ENCODE measurements around the gene CELF4. TPM values are rescaled to one million over a fixed set of nuclear protein-coding genes. Genes with fewer than 3 reads are reported as not detected.

CELF4 gene
- total RNA-seq, 1 donor from 2014 or later: not detected

DNA sequence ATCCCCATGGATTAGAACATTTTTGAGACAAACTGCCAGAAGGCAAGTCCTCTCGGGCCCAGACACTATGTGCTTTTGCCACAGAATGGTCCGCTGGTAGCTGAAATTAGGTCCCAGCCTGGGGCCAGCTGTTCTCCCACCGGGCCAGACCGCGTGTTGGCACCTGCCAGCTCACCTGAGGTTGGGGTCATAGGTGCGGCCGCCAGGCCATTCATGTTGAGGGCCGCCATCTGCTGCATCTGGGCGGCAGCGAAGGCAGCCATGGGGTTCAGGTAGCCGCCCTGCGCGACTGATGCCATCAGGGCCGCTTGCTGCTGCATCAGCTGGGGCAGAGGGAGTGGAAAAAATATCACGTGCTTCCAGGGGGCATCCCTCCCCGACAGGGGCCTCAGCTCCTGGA lies 292.8 kb downstream of the CELF4 start:
- DNase-seq (ENCODE audit: extremely low read depth, low read depth, low spot score): no peak

DNA sequence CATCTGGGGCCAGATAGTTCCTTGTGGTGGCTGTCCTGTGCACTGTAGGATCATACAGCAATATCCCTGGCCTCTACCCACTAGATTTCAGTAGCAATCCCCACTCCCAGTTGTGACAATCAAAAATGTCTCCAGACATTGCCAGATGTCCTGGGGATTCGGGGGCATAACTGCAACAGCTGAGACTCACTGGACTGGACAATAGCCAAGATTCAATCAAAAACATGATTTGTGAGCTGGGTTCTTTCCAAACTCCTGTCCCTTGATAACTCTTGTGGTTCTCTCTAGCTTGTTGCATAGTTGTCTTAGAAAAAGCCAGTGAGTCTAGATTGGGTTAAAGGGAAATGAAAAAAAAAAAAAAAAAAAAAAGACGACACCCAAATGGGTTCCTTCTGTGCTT lies 293.4 kb downstream of the CELF4 start:
- DNase-seq (ENCODE audit: extremely low read depth, low read depth, low spot score): no peak

DNA sequence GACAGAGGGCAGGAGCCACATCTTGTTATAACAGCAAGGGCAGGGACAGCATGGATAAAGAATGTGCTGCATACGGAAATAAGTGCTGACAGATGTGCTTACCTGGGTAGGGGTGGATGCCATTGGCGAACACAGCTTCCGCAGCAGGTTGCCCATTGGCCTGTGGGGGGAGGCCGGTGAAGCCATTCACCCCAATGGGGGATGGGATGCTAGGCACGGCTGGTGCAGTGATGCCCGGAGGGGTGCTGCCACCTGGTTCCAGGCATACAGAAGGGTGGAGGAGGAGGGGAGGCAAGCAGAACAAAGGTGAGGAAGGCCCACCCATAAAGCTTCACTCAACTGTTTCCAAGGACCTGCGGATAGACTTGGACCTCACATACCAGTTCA lies 294.9 kb downstream of the CELF4 start:
- no peak for DNase-seq (ENCODE audit: extremely low read depth, low read depth, low spot score)

DNA sequence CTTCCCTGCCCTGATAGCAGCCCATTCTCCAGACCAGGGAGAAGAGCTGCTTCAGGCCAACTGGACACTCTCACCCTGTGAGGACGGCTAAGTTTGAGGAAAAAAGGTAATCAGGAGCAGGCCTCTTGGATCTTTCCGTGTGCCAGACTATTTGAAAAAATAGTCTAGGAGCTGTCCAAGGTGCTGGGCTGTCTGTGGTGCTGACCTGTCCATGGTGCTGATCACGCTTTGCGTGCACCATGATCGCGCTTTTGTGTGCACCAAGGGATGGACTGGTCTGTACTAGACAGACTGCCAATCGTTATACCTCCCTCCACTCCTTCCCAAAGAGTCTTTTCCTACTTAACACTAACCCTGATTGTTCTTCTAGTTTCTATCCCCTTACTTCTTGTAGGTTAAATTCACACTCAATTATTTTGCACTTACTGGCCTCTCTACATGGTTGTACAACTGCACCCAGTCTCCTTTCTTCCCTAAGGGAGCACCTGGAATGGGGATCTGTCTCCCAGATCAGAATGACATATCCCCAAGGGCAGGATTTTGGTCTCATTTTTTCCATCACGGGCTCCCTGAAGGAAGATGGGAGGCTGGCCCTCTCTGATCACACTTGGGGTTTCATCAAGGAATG lies 295.4 kb downstream of the CELF4 start:
- no peak for DNase-seq (ENCODE audit: extremely low read depth, low read depth, low spot score)

DNA sequence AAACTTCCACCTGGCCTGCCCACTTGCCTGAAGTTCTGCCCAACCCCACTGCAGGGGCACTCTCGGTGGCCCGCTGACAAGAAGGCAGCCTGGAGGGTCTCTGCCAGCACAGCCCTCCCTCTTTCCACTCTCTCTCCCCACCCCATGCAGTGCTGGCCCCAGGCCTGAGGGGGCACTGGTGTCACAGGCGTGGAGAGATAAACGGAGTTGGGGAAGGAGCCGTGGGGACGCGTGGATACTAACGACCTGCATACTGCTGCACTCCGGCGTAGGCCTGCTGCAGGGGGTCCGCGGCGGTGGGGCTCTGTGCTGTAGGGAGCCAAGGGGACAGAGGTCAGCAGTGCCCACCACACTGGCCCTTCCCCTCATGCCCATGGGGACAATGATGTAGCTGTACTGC lies 299.3 kb downstream of the CELF4 start:
- DNase-seq (ENCODE audit: extremely low read depth, low read depth, low spot score): no peak

DNA sequence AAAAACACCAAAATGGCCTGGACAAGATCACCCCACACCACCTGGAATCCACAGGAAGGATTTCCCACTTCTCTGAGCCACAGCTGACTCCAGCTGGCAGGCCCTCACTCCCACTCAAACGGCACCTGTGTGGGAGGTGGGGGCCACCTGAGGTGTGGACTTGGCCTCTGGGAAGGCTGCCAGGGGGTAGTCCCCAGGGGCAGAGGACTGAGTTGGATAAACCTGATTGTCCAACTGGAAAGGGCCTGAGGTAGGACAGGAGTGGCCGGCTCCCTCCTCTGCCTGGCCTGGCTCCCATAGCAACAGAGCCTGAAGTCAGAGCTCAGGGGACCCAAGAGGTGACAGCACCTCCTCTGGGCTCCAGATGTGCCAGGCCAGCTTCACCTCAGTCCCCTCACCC lies 300.2 kb downstream of the CELF4 start:
- DNase-seq (ENCODE audit: extremely low read depth, low read depth, low spot score): no peak

DNA sequence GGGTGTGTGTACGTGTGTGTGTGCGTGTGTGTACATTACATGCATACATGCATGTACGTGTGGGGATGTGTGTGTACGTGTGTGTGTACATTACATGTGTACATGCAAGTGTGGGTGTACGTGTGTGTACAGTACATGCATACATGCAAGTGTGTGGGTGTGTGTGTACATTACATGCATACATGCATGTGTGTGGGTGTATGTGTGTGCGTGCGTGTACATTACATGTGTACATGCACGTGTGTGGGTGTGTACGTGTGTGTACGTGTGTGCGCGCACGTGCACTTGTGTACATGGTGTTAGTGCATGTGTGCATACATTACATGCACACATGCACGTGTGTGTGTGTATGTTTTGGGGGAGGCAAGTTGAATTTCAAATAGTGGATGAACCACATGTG lies 300.6 kb downstream of the CELF4 start:
- DNase-seq (ENCODE audit: extremely low read depth, low read depth, low spot score): no peak

DNA sequence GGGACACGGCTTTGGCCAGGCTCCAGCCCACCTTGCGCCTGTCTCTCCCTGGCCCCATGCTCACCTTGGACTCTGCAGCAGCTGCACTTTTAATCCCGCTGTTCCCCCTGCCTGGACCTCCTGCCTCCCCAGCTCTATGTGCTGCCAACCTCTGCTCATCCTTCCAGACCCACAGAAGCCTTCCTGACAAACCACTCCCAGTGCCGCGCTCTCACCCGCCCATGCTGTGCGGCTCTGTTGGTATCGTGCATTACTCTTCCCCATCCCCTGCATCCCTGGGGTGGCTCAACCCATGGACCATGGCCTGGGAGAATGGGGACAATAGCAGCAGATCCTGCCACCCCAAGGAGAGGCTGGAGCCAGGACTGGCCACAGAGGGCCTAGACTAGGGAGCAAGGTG lies 303.6 kb downstream of the CELF4 start:
- DNase-seq (ENCODE audit: extremely low read depth, low read depth, low spot score): no peak

DNA sequence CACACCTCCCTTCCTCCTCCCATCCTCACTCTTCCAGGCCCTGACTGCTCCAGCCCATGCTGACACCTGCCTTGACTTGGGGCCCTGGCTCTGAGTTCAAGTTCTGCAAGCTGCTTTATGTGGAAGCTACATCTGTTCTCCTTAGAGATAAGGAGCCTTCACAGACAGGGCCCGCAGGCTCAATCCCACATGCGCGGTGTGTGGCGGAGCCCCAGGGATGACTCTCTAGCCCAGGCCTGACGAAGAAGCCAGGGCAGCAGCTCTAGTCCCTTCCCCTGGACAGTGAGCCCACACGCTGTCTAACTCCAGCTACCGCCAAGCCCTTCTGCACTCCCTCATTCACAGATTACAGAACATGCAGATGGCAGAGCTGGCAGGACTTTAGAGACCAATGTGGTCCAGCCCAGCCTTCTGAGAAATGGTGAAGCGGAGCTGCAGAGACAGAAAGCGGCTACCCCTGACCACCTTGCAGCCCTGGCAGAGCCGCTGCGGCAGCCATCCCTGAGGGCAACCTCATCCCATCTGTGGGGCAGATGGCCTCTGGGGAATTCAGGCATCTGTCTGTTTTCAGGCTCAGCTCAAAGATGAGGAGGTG lies 304.3 kb downstream of the CELF4 start:
- no peak for DNase-seq (ENCODE audit: extremely low read depth, low read depth, low spot score)

DNA sequence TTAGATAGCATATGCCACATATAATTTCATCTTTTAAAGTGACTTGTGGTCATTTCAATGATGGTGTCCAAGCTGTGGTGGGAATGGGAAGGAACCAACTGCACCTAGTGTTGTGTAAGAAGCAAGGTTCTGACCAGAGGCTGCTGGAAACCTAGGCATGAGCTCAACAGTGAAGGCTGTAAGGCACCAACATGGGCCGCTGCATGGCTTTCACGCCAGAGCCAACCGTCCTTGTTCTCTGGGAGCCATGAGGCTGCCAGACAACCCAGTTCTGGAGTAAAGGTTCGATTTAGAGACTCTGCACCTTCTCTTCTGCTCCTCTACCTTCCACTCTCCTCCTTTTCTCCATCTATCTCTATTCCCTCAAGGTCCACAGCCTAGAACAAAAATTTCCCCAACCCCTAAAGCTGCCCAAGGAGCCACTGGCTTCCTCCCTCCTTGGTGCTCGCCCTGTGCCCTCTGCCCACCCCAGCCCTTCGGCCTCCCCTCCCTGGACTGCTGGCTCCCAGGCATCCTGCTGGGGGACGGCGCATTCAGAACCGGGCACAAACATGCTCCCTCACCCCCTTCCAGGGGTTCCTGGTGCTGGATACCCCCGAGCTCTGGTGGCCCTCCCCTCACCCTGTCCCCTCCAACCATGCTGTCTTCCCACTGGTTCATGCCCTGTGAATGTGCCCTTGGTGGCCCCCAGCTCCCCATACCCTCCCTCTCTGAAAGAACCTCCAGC lies 305.1 kb downstream of the CELF4 start:
- no peak for DNase-seq (ENCODE audit: extremely low read depth, low read depth, low spot score)

DNA sequence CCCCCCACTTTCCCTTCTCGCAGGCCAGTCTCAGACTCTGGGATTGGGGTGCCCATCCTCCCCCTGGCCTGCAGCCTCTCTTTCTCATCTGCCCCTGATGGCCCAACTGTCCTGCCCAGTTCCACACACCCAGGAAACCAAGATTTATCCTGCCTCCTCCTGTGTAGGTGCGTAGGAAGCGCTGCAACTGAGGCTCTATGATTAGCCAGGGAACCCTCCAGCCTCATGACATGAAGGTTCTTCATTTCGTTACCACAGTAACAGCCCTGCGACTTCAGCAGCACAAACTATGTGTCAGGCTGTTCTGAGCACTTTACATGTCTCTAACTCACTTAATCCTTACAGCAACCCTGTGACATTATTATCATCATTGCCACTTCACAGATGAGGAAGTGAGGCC lies 305.9 kb downstream of the CELF4 start:
- DNase-seq (ENCODE audit: extremely low read depth, low read depth, low spot score): no peak

DNA sequence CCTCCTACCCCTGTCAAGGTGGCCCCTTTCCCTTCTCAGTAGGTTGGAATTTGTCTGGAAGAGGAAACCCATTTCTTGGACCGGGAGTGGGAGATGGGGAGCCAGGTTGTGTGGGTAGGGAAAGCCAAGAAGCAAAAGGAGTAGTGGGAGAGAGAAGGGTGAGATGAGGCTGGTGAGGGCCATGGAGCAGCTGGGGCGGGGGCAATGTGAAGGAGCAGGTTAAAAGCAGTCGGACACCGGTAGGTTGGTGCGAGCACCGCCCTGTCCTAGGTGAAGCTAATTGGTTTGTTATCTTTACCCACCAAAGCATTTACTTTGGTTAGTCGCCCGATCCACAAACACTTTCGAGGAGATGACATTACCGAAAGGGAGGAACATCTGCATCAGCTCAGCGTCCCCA lies 306.8 kb downstream of the CELF4 start:
- no peak for DNase-seq (ENCODE audit: extremely low read depth, low read depth, low spot score)

DNA sequence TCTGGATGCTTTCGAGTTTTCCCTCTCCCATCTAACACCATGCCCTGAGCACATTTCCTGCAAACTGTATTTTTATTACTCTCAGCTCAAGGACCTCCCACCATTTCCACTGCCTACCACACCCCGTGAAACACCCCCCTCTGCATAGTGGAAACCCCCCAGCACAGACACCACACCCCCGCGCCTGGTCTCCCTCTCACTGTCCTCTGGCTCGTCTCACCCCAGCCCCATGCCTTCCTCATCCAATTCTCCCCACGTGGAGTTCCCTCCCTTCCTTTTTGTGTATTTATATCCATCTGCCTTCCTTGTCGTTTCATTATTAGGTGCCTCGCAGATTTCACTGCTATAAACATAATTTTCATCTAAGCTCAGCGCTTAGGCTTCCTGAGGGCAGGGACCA lies 307.5 kb downstream of the CELF4 start:
- DNase-seq (ENCODE audit: extremely low read depth, low read depth, low spot score): no peak

DNA sequence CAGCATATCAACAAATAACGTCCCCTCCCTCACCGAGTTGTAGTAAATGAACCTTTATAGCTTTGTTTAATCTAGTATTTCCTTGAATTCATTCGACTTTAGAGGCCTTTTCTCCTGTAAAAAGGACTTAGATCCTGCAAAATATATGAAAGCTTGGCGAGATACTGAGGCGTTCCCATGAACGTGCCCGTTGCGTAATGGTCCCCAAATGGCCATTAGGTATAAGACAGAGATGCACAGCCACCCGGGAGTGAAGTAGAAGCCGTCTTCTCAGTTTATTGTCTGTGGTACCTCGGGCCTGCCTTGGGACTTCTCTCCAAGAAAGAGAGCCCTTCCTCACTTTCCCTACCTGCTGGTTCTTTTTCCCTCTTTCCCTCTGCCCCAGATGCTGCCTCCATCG lies 310.6 kb downstream of the CELF4 start:
- no peak for DNase-seq (ENCODE audit: extremely low read depth, low read depth, low spot score)

DNA sequence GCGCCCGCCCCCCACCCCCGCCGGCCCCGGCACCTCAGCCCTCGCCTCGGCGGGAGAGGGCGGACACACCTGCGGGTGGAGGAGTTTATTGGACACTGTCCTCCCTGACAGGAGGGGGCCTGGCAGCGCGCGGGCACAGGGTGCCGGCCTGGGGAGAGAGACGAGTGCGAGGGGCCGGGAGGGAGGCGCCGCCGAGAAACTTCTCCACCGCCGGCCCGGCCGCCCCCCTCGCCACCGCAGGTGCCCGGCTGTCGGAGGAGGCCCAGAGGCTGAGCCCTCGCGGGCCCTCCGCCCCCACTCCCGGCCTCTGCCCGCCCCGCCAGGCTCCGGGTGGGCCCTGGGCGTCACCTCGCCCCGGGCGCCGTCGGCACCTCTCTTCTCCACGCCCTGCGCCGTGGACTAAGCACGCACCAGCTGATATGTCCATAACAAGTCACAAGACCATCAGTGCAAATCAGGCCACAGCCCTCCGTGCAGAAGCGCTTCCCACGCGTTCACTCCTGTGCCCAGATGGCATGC lies 311.3 kb downstream of the CELF4 start:
- no peak for DNase-seq (ENCODE audit: extremely low read depth, low read depth, low spot score)

DNA sequence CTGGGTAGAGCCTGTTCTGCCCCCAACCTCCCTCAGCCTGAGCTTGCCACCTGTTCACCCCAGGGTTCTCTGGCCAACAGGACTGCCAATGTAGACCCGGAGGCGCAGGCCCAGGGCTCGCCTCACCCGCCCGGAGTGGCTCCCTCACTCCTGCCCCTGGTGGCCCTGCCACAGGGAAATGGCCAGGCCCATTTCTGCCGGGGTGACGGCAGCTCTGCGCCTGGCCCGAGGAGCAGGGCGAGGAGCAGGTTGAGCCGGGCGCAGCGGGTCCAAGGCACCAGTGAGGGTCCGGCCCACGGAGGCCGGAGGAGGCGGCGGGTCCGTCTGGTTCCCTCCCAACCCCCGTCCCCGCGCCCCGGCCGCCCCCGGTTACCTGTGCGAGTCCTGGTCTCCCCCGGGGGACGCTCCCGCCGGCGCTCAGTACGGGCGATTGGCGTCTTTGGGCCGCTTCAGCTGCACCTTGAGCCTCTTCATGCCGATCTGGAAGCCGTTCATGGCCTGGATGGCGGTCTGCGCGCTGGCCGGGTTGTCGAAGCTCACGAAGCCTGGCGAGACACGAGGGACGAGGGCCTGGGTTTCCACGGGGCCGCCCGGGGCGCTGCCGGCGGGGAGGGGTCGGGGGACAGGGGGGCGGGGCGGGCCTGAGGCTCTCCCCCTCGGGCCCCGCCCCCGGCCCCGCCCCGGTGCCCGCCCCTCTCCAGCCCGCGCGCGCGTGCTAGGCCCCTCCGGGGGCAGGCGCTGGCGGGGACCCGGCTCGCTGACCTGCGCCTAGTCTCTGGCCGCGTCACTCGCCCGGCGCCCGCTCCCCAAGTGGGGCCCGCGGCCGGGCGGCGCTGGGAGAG lies 312.0 kb downstream of the CELF4 start:
- DNase-seq (ENCODE audit: extremely low read depth, low read depth, low spot score): no peak

DNA sequence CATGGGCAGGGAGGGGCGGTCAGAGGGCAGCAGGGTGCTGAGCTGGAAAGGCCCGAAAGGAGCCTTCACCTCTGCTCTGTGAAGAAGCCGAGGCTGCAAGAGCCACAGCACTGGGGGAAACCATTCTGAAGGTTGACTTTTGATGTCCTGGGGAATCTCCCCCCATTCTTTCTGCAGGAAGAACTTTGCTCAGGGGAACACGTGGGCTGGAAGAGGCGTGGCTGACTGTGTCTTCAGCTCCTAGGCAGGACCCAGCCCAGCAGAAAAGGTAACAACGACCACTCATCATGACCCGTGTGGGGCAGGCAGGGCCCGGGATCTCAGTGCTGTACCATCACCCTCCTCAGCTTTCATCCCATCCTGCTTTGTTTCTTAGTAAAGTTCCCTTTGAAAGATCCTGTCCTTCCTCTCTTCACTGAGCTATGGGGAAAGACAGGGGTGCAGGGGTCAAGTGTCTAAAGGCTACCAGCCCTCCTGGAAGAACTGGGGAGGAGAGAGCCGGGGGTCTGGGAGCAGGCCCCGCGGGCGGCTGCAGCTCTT lies 312.7 kb downstream of the CELF4 start:
- no peak for DNase-seq (ENCODE audit: extremely low read depth, low read depth, low spot score)

DNA sequence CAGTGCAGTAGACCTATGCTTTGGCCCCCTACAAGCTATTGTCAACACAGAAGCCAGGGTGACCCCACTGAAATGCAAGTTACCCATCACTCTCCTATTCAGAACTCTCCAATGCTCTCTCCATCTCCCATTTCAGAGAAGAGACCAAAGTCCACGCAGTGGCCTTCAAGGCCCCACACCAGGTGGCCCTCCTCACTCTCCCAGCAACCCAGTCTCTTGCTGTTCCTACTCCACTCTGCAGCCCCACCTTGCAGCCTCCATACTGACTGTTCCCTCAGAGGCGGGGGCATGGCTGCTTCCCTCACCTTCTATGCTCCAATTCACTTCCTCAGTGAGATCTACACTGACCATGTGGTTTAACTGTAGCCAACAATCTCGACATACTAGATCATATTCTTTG lies 313.3 kb downstream of the CELF4 start:
- DNase-seq (ENCODE audit: extremely low read depth, low read depth, low spot score): no peak

DNA sequence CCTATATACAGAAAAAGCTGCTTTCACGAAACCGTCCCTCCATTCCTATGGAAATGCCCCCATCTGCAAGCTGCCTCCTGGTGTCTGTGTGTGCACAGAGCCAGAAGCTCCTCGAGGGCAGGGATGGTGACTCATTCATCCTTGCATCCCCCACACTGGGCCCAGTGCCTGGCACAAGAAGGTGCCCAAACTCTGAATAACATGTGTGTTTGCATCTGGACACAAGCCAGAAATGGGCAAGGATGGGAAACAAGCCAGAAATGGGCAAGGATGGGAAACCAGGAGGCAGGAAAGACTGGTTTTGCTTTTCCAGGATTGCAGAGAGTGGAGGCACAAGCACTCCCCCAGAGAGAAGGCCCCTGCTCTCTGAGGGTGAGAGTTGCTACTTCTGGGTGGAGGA lies 313.9 kb downstream of the CELF4 start:
- no peak for DNase-seq (ENCODE audit: extremely low read depth, low read depth, low spot score)

DNA sequence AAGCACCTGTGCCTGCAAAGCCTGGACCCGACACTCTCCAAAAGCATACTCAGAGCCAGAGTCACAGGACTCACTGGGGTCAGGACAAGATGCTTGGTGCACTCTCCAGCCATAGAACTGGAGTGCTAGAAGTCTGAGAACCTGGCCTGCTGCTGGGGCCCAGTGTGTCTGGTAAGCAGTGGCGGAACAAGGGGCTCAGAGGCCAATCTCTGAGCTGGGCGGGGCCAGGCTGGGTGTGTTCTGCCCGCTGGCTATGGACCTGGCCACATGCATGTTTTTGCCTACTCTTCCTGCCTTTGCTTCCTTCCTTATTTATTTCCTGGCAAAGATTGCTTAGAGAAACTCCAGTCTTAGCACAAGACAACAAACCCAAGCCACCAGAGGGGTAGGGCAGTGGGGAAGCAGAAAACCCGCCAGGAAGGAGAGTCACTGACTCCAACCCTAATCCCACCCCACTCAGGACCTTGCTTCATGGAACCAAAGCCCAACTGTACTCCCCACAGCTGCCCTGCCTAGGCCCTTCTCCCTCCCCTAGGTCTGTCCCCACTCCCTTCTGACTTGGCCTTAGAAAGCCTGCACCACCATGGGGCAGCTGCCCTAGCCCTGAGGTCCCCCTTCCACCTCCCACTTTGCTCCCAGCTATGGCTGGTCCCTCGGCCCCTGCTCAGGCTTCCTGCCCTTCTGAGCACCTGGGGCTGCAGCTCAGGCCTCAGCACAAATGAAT lies 315.5 kb downstream of the CELF4 start:
- no peak for DNase-seq (ENCODE audit: extremely low read depth, low read depth, low spot score)
